Activated CD8-positive, alpha-beta memory T cell treated with anti-CD3 and anti-CD28 coated beads for 1 hour (primary cell): ENCODE data around the gene PCDH9.

Experiments used
- DNase-seq, 2 donors: peaks; one replicate each; pipeline ENCODE4 v3.0.0-alpha.2; 2020; ENCODE audit warnings: low read depth in 1 of 2; ENCODE audit errors: extremely low read depth in 1 of 2

The PCDH9 gene

GRCh38 chr13:66362485-66362884, 867.7 kb downstream of the PCDH9 start:
- DNase-seq: no peak

- no peak for DNase-seq
Observed at GRCh38 chr13:66359910-66360552, 870.1 kb downstream of the PCDH9 start.

GRCh38 chr13:66359393-66359792, 870.7 kb downstream of the PCDH9 start:
- DNase-seq: no peak

GRCh38 chr13:66358564-66358963, 871.6 kb downstream of the PCDH9 start:
- no peak for DNase-seq

- no peak for DNase-seq
Observed at GRCh38 chr13:66357463-66357862, 872.7 kb downstream of the PCDH9 start.

GRCh38 chr13:66354879-66355751, 875.0 kb downstream of the PCDH9 start:
- DNase-seq: no peak

- no peak for DNase-seq
Observed at GRCh38 chr13:66353664-66354063, 876.5 kb downstream of the PCDH9 start.

- DNase-seq: no peak
Observed at GRCh38 chr13:66349966-66350365, 880.2 kb downstream of the PCDH9 start.

- no peak for DNase-seq
Observed at GRCh38 chr13:66348745-66349690, 881.1 kb downstream of the PCDH9 start.

- DNase-seq: no peak
Observed at GRCh38 chr13:66347486-66348117, 882.5 kb downstream of the PCDH9 start.

- DNase-seq: no peak
Observed at GRCh38 chr13:66345971-66346370, 884.2 kb downstream of the PCDH9 start.

GRCh38 chr13:66345518-66345810, 884.7 kb downstream of the PCDH9 start:
- no peak for DNase-seq

- no peak for DNase-seq
Observed at GRCh38 chr13:66344805-66345517, 885.2 kb downstream of the PCDH9 start.

- no peak for DNase-seq
Observed at GRCh38 chr13:66343224-66343828, 886.8 kb downstream of the PCDH9 start.

- no peak for DNase-seq
Observed at GRCh38 chr13:66341635-66342377, 888.3 kb downstream of the PCDH9 start.

GRCh38 chr13:66339214-66339613, 890.9 kb downstream of the PCDH9 start:
- no peak for DNase-seq

GRCh38 chr13:66338542-66338941, 891.6 kb downstream of the PCDH9 start:
- DNase-seq: no peak

GRCh38 chr13:66335626-66336025, 894.5 kb downstream of the PCDH9 start:
- no peak for DNase-seq

- DNase-seq: no peak
Observed at GRCh38 chr13:66329988-66330451, 900.1 kb downstream of the PCDH9 start.
